Endothelial cell of umbilical vein (primary cell): ENCODE results near the gene TMEM54. TPM values are rescaled to one million over a fixed set of nuclear protein-coding genes. Genes with fewer than 3 reads are reported as not detected.

Experiments used
- BruUV-seq: library from RNA; stranded (reverse); fragments of 400-500 nt; replicated peaks from 2 replicates; lab custom pipeline; 2021; lab: Mats Ljungman, UMichigan
- CTCF ChIA-PET: fragments of 300-600, 350-600 bp; sonication (Branson Sonifier 250); formaldehyde crosslinking; loops from one replicate; lab custom pipeline; 2021; ENCODE audit warnings: antibody characterized with exemption, inconsistent platforms; lab: Charles Lee
- POLR2A ChIA-PET: fragments of 300-600, 350-600 bp; sonication (Branson Sonifier 250); formaldehyde crosslinking; loops from one replicate; lab custom pipeline; 2021; ENCODE audit warnings: antibody characterized with exemption, inconsistent platforms; lab: Charles Lee
- DNase-seq: peaks from one replicate; pipeline ENCODE4 v3.0.0-alpha.2; 2011; ENCODE audit warnings: low read depth, low spot score
- FAIRE-seq: peaks from 2 replicates; lab custom pipeline; 2011; peaks lifted over from hg19 to GRCh38; lab: Jason Lieb, UNC
- H2AFZ ChIP-seq: 2 replicates; pipeline ENCODE4 v1.6.0; 2012; ENCODE audit warnings: low read depth, low read length, control low read depth, inconsistent platforms
- H3K27ac ChIP-seq: 2 replicates; pipeline ENCODE4 v1.5.1; 2011; ENCODE audit warnings: low read depth, mild to moderate bottlenecking, control low read depth, low read length, moderate library complexity; ENCODE audit not compliant: insufficient read depth
- H3K27me3 ChIP-seq, 2 experiments: 2 replicates each; pipeline versions ENCODE4 v1.6.0 to v1.6.1; 2011; ENCODE audit warnings: low read length in 2 of 2, mixed read lengths in 1 of 2; ENCODE audit not compliant: control insufficient read depth in 2 of 2, insufficient read depth in 2 of 2
- H3K36me3 ChIP-seq, 2 experiments: 2 replicates in 1 of 2; 3 replicates in 1 of 2; pipeline ENCODE4 v1.5.1; 2011; ENCODE audit warnings: low read length in 2 of 2, mild to moderate bottlenecking in 1 of 2, moderate library complexity in 1 of 2; ENCODE audit not compliant: control insufficient read depth in 2 of 2, insufficient read depth in 2 of 2; ENCODE audit errors: extremely low read depth in 1 of 2
- H3K4me1 ChIP-seq: 3 replicates; pipeline ENCODE4 v1.5.1; 2011; ENCODE audit warnings: mild to moderate bottlenecking, low read length; ENCODE audit not compliant: control insufficient read depth, insufficient read depth; ENCODE audit errors: extremely low read depth
- H3K4me2 ChIP-seq: 2 replicates; pipeline ENCODE4 v1.6.1; 2011; ENCODE audit warnings: low read length, control low read depth, mixed read lengths; ENCODE audit not compliant: insufficient read depth
- H3K4me3 ChIP-seq, 3 experiments: fragments of 200-600 bp in 1 of 3; sonication (generic), shearing (Covaris generic) in 1 of 3; replicated peaks in 1 of 3; 2 replicates each; pipeline ENCODE4 v1.5.1; 2011 to 2016; ENCODE audit warnings: control low read depth in 3 of 3, low read length in 3 of 3, mild to moderate bottlenecking in 2 of 3, inconsistent platforms in 1 of 3, low read depth in 1 of 3, moderate library complexity in 1 of 3; ENCODE audit not compliant: insufficient read depth in 1 of 3
- H3K79me2 ChIP-seq: 2 replicates; pipeline ENCODE4 v1.6.0; 2012; ENCODE audit warnings: low read length, inconsistent platforms; ENCODE audit not compliant: control insufficient read depth, insufficient read depth
- H3K9ac ChIP-seq: replicated peaks from 2 replicates; pipeline ENCODE3; 2011; ENCODE audit warnings: low read length, control low read depth; ENCODE audit not compliant: insufficient read depth; ENCODE audit errors: extremely low read depth
- H3K9me1 ChIP-seq: replicated peaks from 3 replicates; pipeline ENCODE4 v1.6.0; 2011; ENCODE audit warnings: mild to moderate bottlenecking, low read length; ENCODE audit not compliant: control insufficient read depth, insufficient read depth; ENCODE audit errors: extremely low read depth
- H3K9me3 ChIP-seq: replicated peaks from 2 replicates; pipeline ENCODE4 v1.5.1; 2012; ENCODE audit warnings: low read length, inconsistent platforms; ENCODE audit not compliant: control insufficient read depth, insufficient read depth
- H4K20me1 ChIP-seq: replicated peaks from 2 replicates; pipeline ENCODE3; 2011; ENCODE audit warnings: mild to moderate bottlenecking, low read length; ENCODE audit not compliant: control insufficient read depth, insufficient read depth; ENCODE audit errors: extremely low read depth
- EZH2 ChIP-seq: IDR thresholded peaks from 2 replicates; pipeline ENCODE4 v1.6.1; 2012; ENCODE audit warnings: borderline replicate concordance, low read depth, mild to moderate bottlenecking, moderate library complexity, low read length, inconsistent platforms; ENCODE audit not compliant: severe bottlenecking
- FOS ChIP-seq: IDR thresholded peaks from 2 replicates; pipeline ENCODE4 v1.6.1; 2011; ENCODE audit warnings: mild to moderate bottlenecking, low read length, moderate library complexity, borderline replicate concordance; ENCODE audit not compliant: insufficient read depth
- GATA2 ChIP-seq: IDR thresholded peaks from 2 replicates; pipeline ENCODE4 v1.7.0; 2011; ENCODE audit warnings: low read depth, mild to moderate bottlenecking, moderate library complexity, mixed read lengths, low read length; ENCODE audit not compliant: insufficient read length, insufficient read depth
- JUN ChIP-seq: IDR thresholded peaks from 2 replicates; pipeline ENCODE4 v1.6.1; 2011; ENCODE audit warnings: borderline replicate concordance, low read depth; ENCODE audit not compliant: insufficient read length, insufficient read depth
- MYC ChIP-seq: IDR thresholded peaks from one replicate; pipeline ENCODE4 v1.6.1; 2011; ENCODE audit warnings: mild to moderate bottlenecking, low read depth, low read length
- POLR2A ChIP-seq: IDR thresholded peaks from 2 replicates; pipeline ENCODE4 v1.6.1; 2012; ENCODE audit warnings: low read depth, mild to moderate bottlenecking, control low read depth, low read length
- POLR2AphosphoS5 ChIP-seq: IDR thresholded peaks from 2 replicates; pipeline ENCODE4 v1.6.1; 2012; ENCODE audit warnings: low read depth, mild to moderate bottlenecking, control low read depth, low read length, moderate library complexity; ENCODE audit not compliant: insufficient read depth
- dilution Hi-C: fragments of 300-500 bp; cut with MboI; formaldehyde crosslinking; loops from one replicate; pipeline ENCODE4 v1.15.0; 2019; ENCODE audit warnings: low sequenced_read_pairs; ENCODE audit not compliant: extremely low pct_ligation_motif_present
- intact Hi-C: fragments of 100-400 bp; cut with micrococcal nuclease; formaldehyde crosslinking; loops from one replicate; pipeline ENCODE4 v1.10.0; 2022
- polyA plus RNA-seq, 4 experiments: library from polyadenylated mRNA; depleted of rRNA in 3 of 4; stranded (reverse) in 3 of 4; unstranded in 1 of 4; fragments of >200 nt; gene quantifications; 2 replicates each; pipeline versions ENCODE4 v1.2.1 to v1.2.3, GENCODE V29; 2011 to 2012; ENCODE audit warnings: missing spikeins in 1 of 4
- total RNA-seq: library from RNA; stranded (reverse); gene quantifications from 2 replicates; pipeline ENCODE4 v1.2.3, GENCODE V29; 2021
- TF ChIP-seq, protein P1 (sequence below), 2 donors: IDR thresholded peaks; 1 replicate in 1 of 2; 2 replicates in 1 of 2; pipeline ENCODE4 v1.5.1; 2011; ENCODE audit warnings: low read length in 2 of 2, mild to moderate bottlenecking in 2 of 2, moderate library complexity in 2 of 2, control low read depth in 1 of 2, inconsistent platforms in 1 of 2, low read depth in 1 of 2; ENCODE audit not compliant: insufficient read depth in 1 of 2; ENCODE audit errors: extremely low read depth in 1 of 2
- TF ChIP-seq, protein P2 (sequence below): IDR thresholded peaks from 2 replicates; pipeline ENCODE4 v1.6.1; 2011; ENCODE audit not compliant: insufficient read depth, insufficient read length

TMEM54 gene
- total and polyA plus RNA-seq, 2 donors (not counting 3 experiments of a cell fraction or from before 2014, with no cell fraction given) = 23.6 to 77.2 TPM

DNA sequence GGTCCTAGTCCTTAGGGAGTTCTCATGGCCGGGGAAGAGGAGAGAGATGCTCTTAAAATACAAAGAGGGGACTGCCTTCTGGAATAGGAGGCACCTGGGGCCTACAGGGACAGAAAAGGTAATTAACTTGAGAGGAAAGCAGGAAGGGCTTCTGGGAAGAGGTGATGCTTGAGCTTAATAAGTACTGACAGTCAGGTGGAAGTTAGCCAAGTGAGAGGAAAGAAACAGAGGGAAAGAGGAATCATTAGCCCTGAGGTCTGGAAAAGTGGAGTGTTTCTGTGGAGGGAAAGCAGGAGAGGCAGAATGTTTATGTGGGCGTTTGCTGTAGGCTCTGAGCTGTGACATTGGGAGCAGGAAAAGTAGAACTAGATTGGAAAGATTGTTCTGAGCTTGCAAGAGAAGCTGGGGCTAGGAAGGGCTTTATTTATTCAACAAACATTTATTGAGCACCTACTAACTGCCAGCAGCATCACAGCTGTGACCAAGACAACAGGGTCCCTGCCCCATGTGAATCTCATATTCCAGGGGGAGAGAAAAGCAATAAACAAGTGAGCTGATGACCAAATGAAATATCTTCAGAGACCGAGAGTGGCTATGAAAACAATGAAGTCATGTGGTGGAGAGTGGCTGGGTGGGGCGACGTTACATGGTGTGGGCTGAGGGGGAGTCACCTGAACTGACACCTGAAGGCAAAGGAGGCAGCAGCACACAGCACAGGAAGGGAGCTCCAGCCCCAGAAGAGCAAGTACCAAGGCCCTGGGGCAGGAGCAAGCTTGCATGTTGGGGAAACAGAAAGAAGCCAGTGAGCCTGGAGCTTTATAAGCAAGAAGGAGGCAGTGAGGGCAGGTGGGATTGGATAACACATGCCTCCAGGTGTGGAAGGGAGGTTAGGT lies 26.1 kb downstream of the TMEM54 start:
- no TSS peak for BruUV-seq
- POLR2A ChIA-PET = no interaction called here

More for the DNA sequence above, 26.1 kb downstream of the TMEM54 start:
- H2AFZ ChIP-seq = no peak overlapping the region
- no peak overlapping the region for H3K9ac ChIP-seq
- H3K27me3 ChIP-seq = peaks cover 14 to 17% of the 10 kb centered on the region in 2 experiments
- CTCF ChIA-PET = interaction anchor here (0.7 to 6.0 kb wide), 20 partner anchors 8 to 355 kb away, joined by 3 to 175 read pairs (median 6); partner anchors contain the start of gene HPCA
- H3K4me1 ChIP-seq = no peaks in the 10 kb centered on the region
- H3K4me3 ChIP-seq = no peak overlapping the region
- no peaks in the 10 kb centered on the region for H3K9me3 ChIP-seq
- no peak for TF ChIP-seq JUN
- TF ChIP-seq, protein P1, sequence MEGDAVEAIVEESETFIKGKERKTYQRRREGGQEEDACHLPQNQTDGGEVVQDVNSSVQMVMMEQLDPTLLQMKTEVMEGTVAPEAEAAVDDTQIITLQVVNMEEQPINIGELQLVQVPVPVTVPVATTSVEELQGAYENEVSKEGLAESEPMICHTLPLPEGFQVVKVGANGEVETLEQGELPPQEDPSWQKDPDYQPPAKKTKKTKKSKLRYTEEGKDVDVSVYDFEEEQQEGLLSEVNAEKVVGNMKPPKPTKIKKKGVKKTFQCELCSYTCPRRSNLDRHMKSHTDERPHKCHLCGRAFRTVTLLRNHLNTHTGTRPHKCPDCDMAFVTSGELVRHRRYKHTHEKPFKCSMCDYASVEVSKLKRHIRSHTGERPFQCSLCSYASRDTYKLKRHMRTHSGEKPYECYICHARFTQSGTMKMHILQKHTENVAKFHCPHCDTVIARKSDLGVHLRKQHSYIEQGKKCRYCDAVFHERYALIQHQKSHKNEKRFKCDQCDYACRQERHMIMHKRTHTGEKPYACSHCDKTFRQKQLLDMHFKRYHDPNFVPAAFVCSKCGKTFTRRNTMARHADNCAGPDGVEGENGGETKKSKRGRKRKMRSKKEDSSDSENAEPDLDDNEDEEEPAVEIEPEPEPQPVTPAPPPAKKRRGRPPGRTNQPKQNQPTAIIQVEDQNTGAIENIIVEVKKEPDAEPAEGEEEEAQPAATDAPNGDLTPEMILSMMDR (IDR thresholded peaks at IDR 0.05; ENCODE audit: extremely low read depth in 1 of 2, insufficient read depth in 1 of 2, low read depth in 1 of 2, low read length in 2 of 2) = no peak
- TF ChIP-seq MYC = no peak
- TF ChIP-seq GATA2 = no peak
- TF ChIP-seq, protein P2, sequence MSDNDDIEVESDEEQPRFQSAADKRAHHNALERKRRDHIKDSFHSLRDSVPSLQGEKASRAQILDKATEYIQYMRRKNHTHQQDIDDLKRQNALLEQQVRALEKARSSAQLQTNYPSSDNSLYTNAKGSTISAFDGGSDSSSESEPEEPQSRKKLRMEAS = no peak
- TF ChIP-seq POLR2A = no peak
- TF ChIP-seq POLR2AphosphoS5 = no peak
- no peak for TF ChIP-seq FOS
- TF ChIP-seq EZH2 = no peak
- no peaks in the 10 kb centered on the region for H3K79me2 ChIP-seq
- DNase-seq (no peak), FAIRE-seq (no peak)
- intact Hi-C loops (no loop called here), dilution Hi-C loops (no loop called here)
- no peaks in the 10 kb centered on the region for H3K9me1 ChIP-seq
- H3K27ac ChIP-seq = no peak overlapping the region
- H3K36me3 ChIP-seq = no peaks in the 10 kb centered on the region
- H4K20me1 ChIP-seq = no peaks in the 10 kb centered on the region
- H3K4me2 ChIP-seq = no peak overlapping the region
